CD4-positive, CD25-positive, alpha-beta regulatory T cell (primary cell): ENCODE data around the gene LSM3. TPM values are rescaled to one million over a fixed set of nuclear protein-coding genes. Genes with fewer than 3 reads are reported as not detected.

Experiments
- ATAC-seq, 2 donors: fragments of 150-1000 bp; cut with Tn5 transposase; one replicate each; pipeline ENCODE4 v1.10.0; 2021; ENCODE audit warnings: low read depth in 2 of 2, moderate number of reproducible peaks in 2 of 2, moderate library complexity in 1 of 2
- DNase-seq, 3 donors: peaks; one replicate each; pipeline versions ENCODE4 v3.0.0 to v3.0.0-alpha.2; 2012 to 2022; ENCODE audit warnings: mixed read lengths in 1 of 3
- H3K27ac ChIP-seq: one replicate; pipeline ENCODE4 v1.7.0; 2013; ENCODE audit warnings: mild to moderate bottlenecking, low read length; ENCODE audit not compliant: insufficient read depth, poor library complexity, severe bottlenecking
- H3K27me3 ChIP-seq: one replicate; pipeline ENCODE4 v1.7.0; 2013; ENCODE audit warnings: low read length; ENCODE audit not compliant: control insufficient read depth, insufficient read depth
- H3K36me3 ChIP-seq: one replicate; pipeline ENCODE4 v1.7.0; 2013; ENCODE audit warnings: mild to moderate bottlenecking, low read length, moderate library complexity; ENCODE audit not compliant: control insufficient read depth, insufficient read depth
- H3K4me1 ChIP-seq: 2 replicates; pipeline ENCODE4 v1.7.0; 2013; ENCODE audit warnings: mild to moderate bottlenecking, low read length; ENCODE audit not compliant: insufficient read depth, control insufficient read depth, poor library complexity, severe bottlenecking
- H3K4me3 ChIP-seq: one replicate; pipeline ENCODE4 v1.7.0; 2013; ENCODE audit warnings: low read depth, mild to moderate bottlenecking, low read length, moderate library complexity
- H3K9me3 ChIP-seq, 2 experiments: 1 replicate in 1 of 2; 2 replicates in 1 of 2; pipeline ENCODE4 v1.7.0; 2013; ENCODE audit warnings: low read length in 2 of 2, mild to moderate bottlenecking in 1 of 2, moderate library complexity in 1 of 2; ENCODE audit not compliant: control insufficient read depth in 2 of 2
- H3K27ac Mint-ChIP-seq, 3 donors: one replicate each; pipeline ENCODE4 v1.8.0; 2020 to 2022; ENCODE audit warnings: mild to moderate bottlenecking in 3 of 3, mixed read lengths in 3 of 3, moderate library complexity in 2 of 3
- H3K27me3 Mint-ChIP-seq: one replicate; pipeline ENCODE4 v1.8.0; 2022; ENCODE audit warnings: mild to moderate bottlenecking, mixed read lengths
- H3K36me3 Mint-ChIP-seq: one replicate; pipeline ENCODE4 v1.8.0; 2020; ENCODE audit warnings: mixed read lengths
- H3K4me1 Mint-ChIP-seq, 4 donors: one replicate each; pipeline ENCODE4 v1.8.0; 2020 to 2022; ENCODE audit warnings: mixed read lengths in 4 of 4, mild to moderate bottlenecking in 1 of 4
- H3K4me3 Mint-ChIP-seq, 4 donors: one replicate each; pipeline ENCODE4 v1.8.0; 2020 to 2022; ENCODE audit warnings: mild to moderate bottlenecking in 4 of 4, mixed read lengths in 4 of 4, moderate library complexity in 3 of 4
- H3K9me3 Mint-ChIP-seq, 7 donors: one replicate each; pipeline ENCODE4 v1.8.0; 2020 to 2022; ENCODE audit warnings: mixed read lengths in 7 of 7, mild to moderate bottlenecking in 3 of 7, moderate library complexity in 2 of 7
- polyA plus RNA-seq, 4 donors: library from polyadenylated mRNA; unstranded; fragments of 300-500 nt; fragmentation: Illumina TruSeq; gene quantifications; one replicate each; pipeline ENCODE4 v1.2.3, GENCODE V29; 2021
- total RNA-seq: library from RNA; stranded (reverse); gene quantifications from one replicate; pipeline ENCODE4 v1.2.3, GENCODE V29; 2022

LSM3 gene
- total and polyA plus RNA-seq, 5 donors from 2014 or later, result 6.6 to 25.7 (median 21.0) TPM

DNA sequence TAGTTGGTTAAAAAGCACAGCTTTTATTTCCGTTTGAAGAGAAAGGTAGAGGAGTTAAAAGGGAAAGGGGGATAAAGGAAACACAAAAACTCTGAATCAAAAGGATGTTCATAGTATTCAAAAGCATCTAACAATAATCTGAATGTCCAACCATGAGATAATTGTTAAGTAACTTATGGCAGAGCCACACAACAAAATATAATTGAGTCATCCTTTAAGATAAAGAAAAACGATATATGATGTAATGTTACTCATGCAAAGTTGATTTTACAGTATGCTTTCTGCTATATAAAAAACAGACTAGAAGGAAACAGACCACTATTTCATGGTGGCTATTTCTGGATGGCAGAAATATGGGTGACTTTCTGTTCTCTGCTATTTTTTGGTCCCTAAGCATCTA, 4.1 kb upstream of the LSM3 start:
- ATAC-seq (no peak), DNase-seq (no peak)
- H3K36me3 Mint-ChIP-seq, result peaks cover 35% of the 10 kb centered on the region
- peak overlapping the region in 3 of 4 donors; percentile 57 to 73 (median 65) for H3K4me3 Mint-ChIP-seq
- peak overlapping the region; percentile 58 for H3K27ac ChIP-seq
- H3K27me3 Mint-ChIP-seq, result no peaks in the 10 kb centered on the region
- no peaks in the 10 kb centered on the region for H3K27me3 ChIP-seq
- H3K4me1 ChIP-seq, result peaks cover 45% of the 10 kb centered on the region
- H3K36me3 ChIP-seq, result peaks cover 34% of the 10 kb centered on the region
- H3K9me3 ChIP-seq, result no peaks in the 10 kb centered on the region
- H3K27ac Mint-ChIP-seq, result peak overlapping the region; percentile 77 to 99 (median 90)
- H3K9me3 Mint-ChIP-seq, result no peaks in the 10 kb centered on the region
- peaks cover 35 to 76% (median 70%) of the 10 kb centered on the region in 4 donors for H3K4me1 Mint-ChIP-seq
- peak overlapping the region; percentile 65 for H3K4me3 ChIP-seq

DNA sequence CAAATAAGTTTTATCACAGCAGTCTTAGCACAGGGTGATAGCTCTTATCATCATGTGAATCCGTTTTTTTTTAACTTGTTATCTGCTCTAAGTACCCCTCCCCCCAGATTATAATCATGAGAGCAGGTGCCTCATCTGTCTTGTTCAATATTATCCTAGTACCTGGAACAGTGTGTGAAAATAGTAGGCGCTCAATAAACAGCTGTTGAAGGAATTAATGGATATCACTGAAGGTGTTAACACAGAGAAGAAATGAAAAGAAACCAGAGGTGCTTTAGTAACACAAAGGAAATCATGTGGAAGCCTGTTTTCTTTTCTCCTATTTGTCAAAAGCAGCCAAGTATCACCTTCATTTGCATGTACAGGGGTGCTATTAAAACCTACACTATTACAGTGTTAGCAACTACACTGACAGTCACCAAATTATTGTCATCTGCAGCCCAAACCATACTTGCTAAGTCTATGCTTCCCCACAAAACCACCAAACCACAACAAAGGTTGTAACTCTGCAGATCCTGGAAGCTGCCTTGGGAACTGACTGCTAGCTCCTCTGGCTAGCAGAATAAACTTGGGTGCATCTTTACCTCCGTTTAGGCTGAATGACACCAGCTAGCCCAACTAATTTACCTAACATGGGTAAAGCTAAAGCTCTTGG, 3.1 kb upstream of the LSM3 start:
- no peaks in the 10 kb centered on the region for H3K27me3 Mint-ChIP-seq
- Histone ChIP-seq H3K4me1 (peaks cover 47% of the 10 kb centered on the region), H3K9me3 (no peaks in the 10 kb centered on the region), H3K27me3 (no peaks in the 10 kb centered on the region), H3K36me3 (peaks cover 24% of the 10 kb centered on the region), H3K27ac (peak overlapping the region; percentile 58), H3K4me3 (peak overlapping the region; percentile 65)
- H3K4me3 Mint-ChIP-seq, result peak overlapping the region; percentile 57 to 86 (median 69)
- H3K27ac Mint-ChIP-seq, result peak overlapping the region; percentile 86 to 99 (median 90)
- H3K4me1 Mint-ChIP-seq, result peaks cover 33 to 77% (median 68%) of the 10 kb centered on the region in 4 donors
- H3K36me3 Mint-ChIP-seq, result peaks cover 27% of the 10 kb centered on the region
- peak; percentile 15 to 17 for ATAC-seq
- peak; percentile 50 to 79 (median 62) for DNase-seq
- H3K9me3 Mint-ChIP-seq, result no peaks in the 10 kb centered on the region

DNA sequence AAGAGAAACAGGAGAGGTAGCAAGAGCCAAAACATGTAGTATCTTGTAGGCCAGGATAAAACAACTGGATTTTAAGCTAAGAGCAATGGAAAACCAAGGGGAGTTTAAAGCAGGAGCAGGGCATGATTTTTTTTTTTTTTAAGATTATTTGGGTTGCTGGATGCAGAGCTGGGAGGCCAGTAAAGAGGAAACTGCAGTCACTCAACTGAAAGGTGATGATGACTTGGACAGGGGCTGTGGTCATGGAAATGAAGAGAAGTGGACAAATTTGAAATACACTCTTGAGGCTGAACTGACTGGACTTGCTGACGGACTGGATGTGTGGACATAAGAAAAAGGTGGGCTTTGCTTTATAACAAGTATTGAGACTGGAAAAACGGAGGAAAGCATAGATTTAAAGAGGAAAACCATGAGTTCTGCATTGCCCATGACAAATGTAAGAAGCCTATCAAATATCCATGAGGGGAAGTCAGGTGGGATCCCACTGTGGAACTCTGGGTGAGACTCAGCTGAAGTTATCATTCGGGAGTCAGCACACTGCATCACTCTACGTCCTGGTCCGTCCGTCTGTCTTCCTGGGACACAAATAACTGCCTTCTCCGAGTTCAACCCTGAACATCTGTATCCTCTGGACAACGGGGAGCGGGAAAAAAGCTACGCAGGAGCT, 904 bp upstream of the LSM3 start:
- H3K4me3 ChIP-seq, result peak overlapping the region; percentile 94
- peak overlapping the region; percentile 95 to 99 (median 97) for H3K4me3 Mint-ChIP-seq
- no peaks in the 10 kb centered on the region for H3K27me3 ChIP-seq
- H3K27ac Mint-ChIP-seq, result peak overlapping the region; percentile 98 to 100 (median 99)
- peaks cover 16% of the 10 kb centered on the region for H3K36me3 ChIP-seq
- DNase-seq (no peak), ATAC-seq (no peak)
- peaks cover 36 to 82% (median 64%) of the 10 kb centered on the region in 4 donors for H3K4me1 Mint-ChIP-seq
- H3K4me1 ChIP-seq, result peaks cover 47% of the 10 kb centered on the region
- H3K27ac ChIP-seq, result peak overlapping the region; percentile 97
- no peaks in the 10 kb centered on the region for H3K9me3 Mint-ChIP-seq
- no peaks in the 10 kb centered on the region for H3K27me3 Mint-ChIP-seq
- H3K9me3 ChIP-seq, result no peaks in the 10 kb centered on the region
- peaks cover 15% of the 10 kb centered on the region for H3K36me3 Mint-ChIP-seq

DNA sequence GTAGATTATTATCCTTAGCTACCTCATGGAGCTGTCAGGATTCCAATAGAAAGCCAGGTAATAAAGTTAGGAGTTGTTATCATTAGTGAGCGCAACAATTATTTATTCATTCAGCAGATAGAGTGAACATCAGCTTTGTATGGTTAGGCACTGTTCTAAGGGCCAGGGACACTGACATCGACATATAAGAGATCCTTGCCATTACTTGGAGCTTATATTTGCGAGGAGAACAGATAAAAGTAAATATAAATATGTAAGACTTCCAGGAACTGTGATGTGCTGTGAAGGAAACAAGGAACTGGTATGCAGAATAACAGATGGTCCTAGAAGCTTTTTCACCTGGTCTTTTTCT, 473 bp downstream of the LSM3 start:
- peak overlapping the region; percentile 99 to 100 (median 100) for H3K27ac Mint-ChIP-seq
- peaks cover 23% of the 10 kb centered on the region for H3K36me3 Mint-ChIP-seq
- H3K4me3 ChIP-seq, result peak overlapping the region; percentile 99
- no peak for DNase-seq
- H3K4me3 Mint-ChIP-seq, result peak overlapping the region; percentile 95 to 99 (median 97)
- no peaks in the 10 kb centered on the region for H3K9me3 Mint-ChIP-seq
- no peaks in the 10 kb centered on the region for H3K9me3 ChIP-seq
- peaks cover 46% of the 10 kb centered on the region for H3K4me1 ChIP-seq
- no peak for ATAC-seq
- no peaks in the 10 kb centered on the region for H3K27me3 ChIP-seq
- H3K4me1 Mint-ChIP-seq, result peaks cover 42 to 86% (median 67%) of the 10 kb centered on the region in 4 donors
- peak overlapping the region; percentile 97 for H3K27ac ChIP-seq
- peaks cover 27% of the 10 kb centered on the region for H3K36me3 ChIP-seq
- no peaks in the 10 kb centered on the region for H3K27me3 Mint-ChIP-seq

DNA sequence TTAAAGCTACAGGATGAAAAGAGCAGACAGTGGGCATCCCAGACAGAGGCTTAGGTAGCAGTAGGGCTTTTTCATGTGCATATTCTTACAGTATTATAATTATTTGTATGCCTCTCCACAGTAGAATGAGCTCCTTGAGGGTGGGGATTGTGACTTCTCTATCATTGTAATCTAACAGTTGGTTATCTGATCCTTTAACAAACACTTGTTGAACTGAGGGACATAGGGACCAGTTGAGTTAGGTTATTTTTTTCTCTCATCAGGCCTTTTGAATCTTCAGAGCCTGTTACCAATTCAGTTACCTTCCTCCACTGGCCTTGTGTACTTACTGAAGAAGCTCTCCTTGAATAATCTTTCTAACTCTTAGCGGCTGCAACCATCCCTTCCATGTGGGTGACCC, 1.2 kb downstream of the LSM3 start:
- peak overlapping the region; percentile 86 to 100 (median 99) for H3K27ac Mint-ChIP-seq
- H3K4me3 Mint-ChIP-seq, result peak overlapping the region; percentile 95 to 99 (median 97)
- Histone ChIP-seq H3K36me3 (peaks cover 29% of the 10 kb centered on the region), H3K4me1 (peaks cover 39% of the 10 kb centered on the region), H3K27ac (no peak overlapping the region), H3K9me3 (no peaks in the 10 kb centered on the region), H3K27me3 (no peaks in the 10 kb centered on the region), H3K4me3 (peak overlapping the region; percentile 99)
- DNase-seq, result no peak
- no peak for ATAC-seq
- peaks cover 42 to 80% (median 62%) of the 10 kb centered on the region in 4 donors for H3K4me1 Mint-ChIP-seq
- peaks cover 24% of the 10 kb centered on the region for H3K36me3 Mint-ChIP-seq
- no peaks in the 10 kb centered on the region for H3K27me3 Mint-ChIP-seq
- H3K9me3 Mint-ChIP-seq, result no peaks in the 10 kb centered on the region

DNA sequence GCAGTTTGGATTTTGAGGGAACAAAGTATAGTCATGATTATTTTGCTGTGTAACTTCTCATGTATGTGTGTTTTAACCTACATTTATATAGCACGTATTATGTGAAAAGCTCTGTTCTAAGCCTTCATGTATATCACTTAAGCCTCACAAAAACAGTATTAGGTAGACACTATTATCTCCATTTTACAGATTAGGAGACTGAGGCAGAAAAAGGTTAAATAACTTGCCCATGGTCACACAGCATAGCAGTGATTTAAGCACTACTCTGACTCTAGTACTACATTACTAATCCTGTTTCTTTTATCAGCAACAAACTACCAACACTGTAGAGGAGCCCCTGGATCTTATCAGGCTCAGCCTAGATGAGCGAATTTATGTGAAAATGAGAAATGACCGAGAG, 2.6 kb downstream of the LSM3 start:
- peaks cover 25% of the 10 kb centered on the region for H3K4me1 ChIP-seq
- Mint-ChIP-seq H3K27me3 (no peaks in the 10 kb centered on the region), H3K4me3 (peak overlapping the region in 1 of 4 donors; percentile 27), H3K4me1 (peaks cover 31 to 69% (median 50%) of the 10 kb centered on the region in 4 donors), H3K27ac (no peak overlapping the region), H3K36me3 (peaks cover 28% of the 10 kb centered on the region), H3K9me3 (no peaks in the 10 kb centered on the region)
- no peaks in the 10 kb centered on the region for H3K9me3 ChIP-seq
- DNase-seq (no peak), ATAC-seq (no peak)
- H3K36me3 ChIP-seq, result peaks cover 39% of the 10 kb centered on the region
- no peak overlapping the region for H3K4me3 ChIP-seq
- no peak overlapping the region for H3K27ac ChIP-seq
- no peaks in the 10 kb centered on the region for H3K27me3 ChIP-seq

DNA sequence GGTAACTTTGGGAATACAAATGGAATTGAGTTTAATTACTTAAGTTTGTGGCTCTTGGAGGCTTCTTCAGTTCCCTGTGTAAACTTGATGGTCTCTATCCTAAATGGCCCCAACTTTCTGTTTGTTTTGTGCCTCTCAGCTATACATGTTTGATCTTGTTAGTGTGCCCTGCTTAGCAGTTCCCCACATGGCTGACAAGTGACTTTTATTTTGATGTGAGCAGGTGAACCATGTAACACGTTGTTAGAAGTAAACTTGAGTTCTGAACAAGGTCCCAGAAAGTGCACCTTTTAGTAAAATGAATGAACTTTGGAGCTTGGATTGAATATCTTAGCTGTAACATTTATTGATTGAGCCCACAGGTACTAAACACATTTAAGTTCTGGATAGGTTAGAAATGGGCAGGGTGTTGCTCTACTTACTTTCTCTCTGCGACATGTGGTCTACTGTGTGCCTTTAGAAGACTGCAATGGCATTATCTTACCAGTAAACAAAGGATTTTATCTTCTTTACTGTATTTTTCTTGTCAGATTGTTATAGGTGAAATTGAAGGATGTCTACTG, 4.5 kb downstream of the LSM3 start:
- H3K9me3 ChIP-seq, result no peaks in the 10 kb centered on the region
- peaks cover 28 to 64% (median 43%) of the 10 kb centered on the region in 4 donors for H3K4me1 Mint-ChIP-seq
- ATAC-seq, result no peak
- peak overlapping the region in 1 of 4 donors; percentile 22 for H3K4me3 Mint-ChIP-seq
- H3K4me1 ChIP-seq, result peaks cover 8% of the 10 kb centered on the region
- H3K36me3 ChIP-seq, result peaks cover 54% of the 10 kb centered on the region
- no peaks in the 10 kb centered on the region for H3K27me3 Mint-ChIP-seq
- no peak for DNase-seq
- peaks cover 39% of the 10 kb centered on the region for H3K36me3 Mint-ChIP-seq
- H3K27me3 ChIP-seq, result no peaks in the 10 kb centered on the region
- peak overlapping the region in 1 of 3 donors; percentile 60 for H3K27ac Mint-ChIP-seq
- no peak overlapping the region for H3K4me3 ChIP-seq
- H3K27ac ChIP-seq, result no peak overlapping the region
- H3K9me3 Mint-ChIP-seq, result no peaks in the 10 kb centered on the region
